Tibial nerve (tissue), 4 donors: ENCODE data around the gene RNPEPL1. TPM values are rescaled to one million over a fixed set of nuclear protein-coding genes. Genes with fewer than 3 reads are reported as not detected.

Experiments
- DNase-seq, 2 donors: peaks; one replicate each; pipeline ENCODE4 v3.0.0-alpha.2; 2019; ENCODE audit warnings: low spot score in 2 of 2
- H3K27ac ChIP-seq, 4 donors: fragments of 200-600 bp; sonication (generic) in 3 of 4; one replicate each; pipeline ENCODE4 v1.5.1; 2017 to 2019; ENCODE audit warnings: mild to moderate bottlenecking in 1 of 4
- H3K27me3 ChIP-seq, 2 donors: fragments of 200-600 bp; sonication (generic) in 1 of 2; one replicate each; pipeline versions ENCODE4 v1.5.1 to v1.6.0; 2017 to 2019
- H3K36me3 ChIP-seq, 3 donors: fragments of 200-600 bp; sonication (generic); one replicate each; pipeline ENCODE4 v1.5.1; 2018 to 2019
- H3K4me1 ChIP-seq, 4 donors: fragments of 200-600 bp; sonication (generic) in 3 of 4; one replicate each; pipeline ENCODE4 v1.5.1; 2017 to 2019
- H3K4me3 ChIP-seq, 4 donors: fragments of 200-600 bp; sonication (generic) in 3 of 4; one replicate each; pipeline ENCODE4 v1.5.1; 2017 to 2019; ENCODE audit warnings: mild to moderate bottlenecking in 1 of 4, moderate library complexity in 1 of 4
- H3K9me3 ChIP-seq, 4 donors: fragments of 200-600 bp; sonication (generic) in 3 of 4; one replicate each; pipeline ENCODE4 v1.5.1; 2017 to 2019
- EP300 ChIP-seq, 2 donors: sonication (generic); formaldehyde crosslinking; IDR thresholded peaks; one replicate each; pipeline ENCODE4 v1.6.1; 2017; ENCODE audit warnings: antibody characterized with exemption in 2 of 2, mild to moderate bottlenecking in 1 of 2
- POLR2A ChIP-seq, 2 donors: fragments of 450-650 bp; IDR thresholded peaks; one replicate each; pipeline ENCODE4 v1.6.1; 2017; ENCODE audit warnings: antibody characterized with exemption in 2 of 2, mild to moderate bottlenecking in 2 of 2, moderate library complexity in 2 of 2
- WGBS, 2 donors: methylation state at CpG; one replicate each; pipeline ENCODE4 v1.1.5; 2018; 5-methylcytosine and 5-hydroxymethylcytosine counted together
- total RNA-seq, 4 donors: library from RNA; depleted of rRNA; stranded (reverse); fragments of >200 nt; gene quantifications; one replicate each; pipeline ENCODE4 v1.1.0, GENCODE V29; 2016
- TF ChIP-seq, protein P1 (sequence below), 5 experiments: fragments of 200-600 bp in 3 of 5; fragments of 450-650 bp in 2 of 5; sonication (generic) in 3 of 5; IDR thresholded peaks; one replicate each; pipeline ENCODE4 v1.5.1; 2016 to 2019; ENCODE audit warnings: antibody characterized with exemption in 5 of 5, mild to moderate bottlenecking in 3 of 5, moderate library complexity in 2 of 5

RNPEPL1 gene
- total RNA-seq, 4 donors from 2014 or later: 55.3 to 90.6 (median 64.0) TPM

DNA sequence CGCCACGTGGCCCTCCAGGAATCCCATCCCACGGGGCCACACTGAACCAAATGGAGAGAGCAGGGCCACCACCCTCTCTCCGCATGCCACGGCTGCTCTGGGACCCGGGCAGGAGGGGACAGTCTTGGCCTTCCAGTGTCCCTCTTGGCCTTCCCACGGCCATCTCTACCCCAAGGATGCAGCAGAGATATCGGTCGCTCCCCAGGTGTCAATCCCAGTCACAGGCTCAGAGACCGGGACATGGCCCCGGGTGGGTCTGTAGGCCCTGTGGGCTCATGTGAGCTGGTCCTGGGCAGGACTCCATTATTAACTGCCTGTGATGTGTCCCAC, 33.5 kb downstream of the RNPEPL1 start:
- DNase-seq: peak in 1 of 2 donors; percentile 6
- TF ChIP-seq, protein P1, sequence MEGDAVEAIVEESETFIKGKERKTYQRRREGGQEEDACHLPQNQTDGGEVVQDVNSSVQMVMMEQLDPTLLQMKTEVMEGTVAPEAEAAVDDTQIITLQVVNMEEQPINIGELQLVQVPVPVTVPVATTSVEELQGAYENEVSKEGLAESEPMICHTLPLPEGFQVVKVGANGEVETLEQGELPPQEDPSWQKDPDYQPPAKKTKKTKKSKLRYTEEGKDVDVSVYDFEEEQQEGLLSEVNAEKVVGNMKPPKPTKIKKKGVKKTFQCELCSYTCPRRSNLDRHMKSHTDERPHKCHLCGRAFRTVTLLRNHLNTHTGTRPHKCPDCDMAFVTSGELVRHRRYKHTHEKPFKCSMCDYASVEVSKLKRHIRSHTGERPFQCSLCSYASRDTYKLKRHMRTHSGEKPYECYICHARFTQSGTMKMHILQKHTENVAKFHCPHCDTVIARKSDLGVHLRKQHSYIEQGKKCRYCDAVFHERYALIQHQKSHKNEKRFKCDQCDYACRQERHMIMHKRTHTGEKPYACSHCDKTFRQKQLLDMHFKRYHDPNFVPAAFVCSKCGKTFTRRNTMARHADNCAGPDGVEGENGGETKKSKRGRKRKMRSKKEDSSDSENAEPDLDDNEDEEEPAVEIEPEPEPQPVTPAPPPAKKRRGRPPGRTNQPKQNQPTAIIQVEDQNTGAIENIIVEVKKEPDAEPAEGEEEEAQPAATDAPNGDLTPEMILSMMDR (IDR thresholded peaks at IDR 0.05): no peak
- TF ChIP-seq POLR2A (IDR thresholded peaks at IDR 0.05) (no peak), EP300 (IDR thresholded peaks at IDR 0.05) (no peak)
- H3K4me3 ChIP-seq: no peak overlapping the region
- H3K9me3 ChIP-seq: no peaks in the 10 kb centered on the region
- H3K4me1 ChIP-seq: peaks cover 0 to 14% (median 3%) of the 10 kb centered on the region in 4 donors
- H3K36me3 ChIP-seq: peaks cover 0 to 61% (median 11%) of the 10 kb centered on the region in 3 donors
- no peaks in the 10 kb centered on the region for H3K27me3 ChIP-seq
- WGBS, 2 donors: 87 to 94% methylated on average over 8 to 10 of the region's 11 CpGs
- no peak overlapping the region for H3K27ac ChIP-seq

DNA sequence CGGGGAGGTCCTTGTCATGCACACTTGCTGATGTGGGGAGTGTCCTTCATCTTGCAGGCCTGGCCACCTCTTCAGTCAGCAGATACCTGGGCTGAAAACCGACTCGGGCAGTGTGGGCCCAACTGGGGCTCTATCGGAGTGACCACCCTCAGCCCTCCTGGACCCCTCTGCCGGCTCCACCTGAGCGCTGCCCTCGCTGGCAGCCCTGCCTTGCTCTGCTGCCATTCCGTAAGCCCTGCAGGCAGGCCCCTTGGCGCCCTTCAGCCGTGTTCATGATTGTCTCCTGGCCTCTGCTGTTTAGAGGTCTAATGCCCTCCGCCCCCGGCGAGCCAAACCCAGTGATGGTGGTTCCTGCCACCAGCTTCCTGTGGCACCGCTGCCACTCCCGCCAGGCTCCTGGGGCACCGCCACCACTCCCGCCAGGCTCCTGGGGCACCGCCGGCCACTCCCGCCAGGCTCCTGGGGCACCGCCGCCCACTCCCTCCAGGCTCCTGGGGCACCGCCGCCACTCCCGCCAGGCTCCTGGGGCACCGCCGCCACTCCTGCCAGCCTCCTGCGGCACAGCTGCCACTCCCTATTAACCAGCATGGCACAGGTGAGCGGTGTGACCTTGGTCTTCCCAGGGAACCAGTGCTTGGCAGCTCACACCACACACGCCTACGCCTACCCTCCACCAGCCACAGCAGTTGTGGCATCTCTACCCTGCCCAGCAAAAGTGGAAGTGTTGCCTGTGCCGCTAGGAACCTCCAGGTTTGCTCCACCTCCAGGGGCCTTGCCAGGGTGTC, 34.2 kb downstream of the RNPEPL1 start:
- DNase-seq: peak in 1 of 2 donors; percentile 4
- H3K27me3 ChIP-seq: no peaks in the 10 kb centered on the region
- 91 to 93% methylated on average over 27 to 30 of the region's 32 CpGs for whole genome bisulfite sequencing, 2 donors

DNA sequence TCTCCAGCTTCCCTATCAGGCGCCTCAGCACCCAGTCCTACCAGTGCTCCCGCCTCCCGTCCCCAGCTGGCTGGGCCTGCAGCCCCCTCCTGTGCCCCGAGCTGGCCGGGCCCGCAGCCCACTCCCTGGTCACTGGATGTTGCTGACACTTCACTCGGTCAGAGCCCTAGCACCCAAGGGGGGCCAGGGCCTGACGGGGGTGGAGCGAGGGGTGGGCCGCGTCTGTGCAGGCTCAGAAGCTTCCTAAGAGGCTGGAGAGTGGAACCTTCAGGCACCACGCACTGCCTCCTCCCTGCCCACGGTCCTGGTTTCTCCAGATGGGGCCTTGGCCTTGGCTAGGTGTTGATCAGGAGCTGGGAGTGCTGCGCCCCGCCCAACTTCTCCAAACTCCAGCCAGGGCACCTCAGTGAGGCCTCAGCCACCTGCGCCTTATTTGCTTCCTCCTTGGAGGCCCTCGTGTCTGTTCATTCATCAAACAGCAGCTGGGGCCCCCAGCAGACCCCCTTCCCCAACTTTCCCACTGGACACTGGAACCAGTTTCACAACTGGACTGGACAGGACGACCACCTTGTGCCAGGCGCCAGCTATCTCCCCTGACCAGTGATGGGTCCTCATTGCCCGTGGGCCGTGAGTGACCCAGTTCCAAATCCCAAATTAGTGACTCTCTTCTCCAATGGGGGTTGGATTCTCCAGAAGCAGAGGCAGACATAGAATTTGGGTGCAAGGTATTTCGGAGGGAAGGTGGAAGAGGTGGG, 35.0 kb downstream of the RNPEPL1 start:
- H3K27me3 ChIP-seq: no peaks in the 10 kb centered on the region
- H3K4me1 ChIP-seq: peaks cover 0 to 14% (median 3%) of the 10 kb centered on the region in 4 donors
- H3K9me3 ChIP-seq: no peaks in the 10 kb centered on the region
- no peak overlapping the region for H3K27ac ChIP-seq
- no peak overlapping the region for H3K4me3 ChIP-seq
- DNase-seq: no peak
- TF ChIP-seq, protein P1 (IDR thresholded peaks at IDR 0.05): no peak
- no peak for TF ChIP-seq EP300 (IDR thresholded peaks at IDR 0.05)
- WGBS, 2 donors: 87 to 88% methylated on average over 14 to 21 of the region's 22 CpGs
- H3K36me3 ChIP-seq: peaks cover 0 to 47% (median 6%) of the 10 kb centered on the region in 3 donors

More for the DNA sequence above, 34.2 kb downstream of the RNPEPL1 start:
- TF ChIP-seq EP300 (IDR thresholded peaks at IDR 0.05) (no peak), POLR2A (IDR thresholded peaks at IDR 0.05) (no peak)
- TF ChIP-seq, protein P1 (IDR thresholded peaks at IDR 0.05): no peak
- Histone ChIP-seq H3K4me3 (no peak overlapping the region), H3K27ac (no peak overlapping the region), H3K36me3 (peaks cover 0 to 55% (median 11%) of the 10 kb centered on the region in 3 donors), H3K4me1 (peaks cover 0 to 14% (median 3%) of the 10 kb centered on the region in 4 donors), H3K9me3 (no peaks in the 10 kb centered on the region)

DNA sequence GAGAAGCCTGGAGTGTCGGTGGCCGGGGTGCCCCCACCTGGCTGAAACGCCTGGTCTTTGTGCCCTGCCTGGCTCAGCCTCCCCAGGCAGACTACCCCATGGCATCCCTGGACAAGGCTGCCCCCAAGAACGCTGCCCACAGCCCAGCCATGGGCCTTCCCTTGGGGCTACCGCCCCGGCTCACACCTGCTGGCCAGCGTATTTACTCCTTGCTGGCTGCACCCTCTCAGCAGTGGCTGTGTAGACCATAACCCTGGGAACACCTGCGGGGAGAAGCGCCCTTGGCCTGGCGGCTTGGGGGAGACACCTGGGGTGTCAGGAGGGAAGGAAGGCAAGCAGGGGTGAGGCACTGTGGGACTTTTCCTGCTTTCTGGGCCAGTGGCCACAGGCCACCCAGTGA, 35.6 kb downstream of the RNPEPL1 start:
- no peak for TF ChIP-seq EP300 (IDR thresholded peaks at IDR 0.05)
- TF ChIP-seq POLR2A (IDR thresholded peaks at IDR 0.05): no peak
- TF ChIP-seq, protein P1 (IDR thresholded peaks at IDR 0.05): no peak
- no peak overlapping the region for H3K4me3 ChIP-seq
- no peaks in the 10 kb centered on the region for H3K9me3 ChIP-seq
- WGBS, 2 donors: 85 to 90% methylated on average over 8 to 10 of the region's 10 CpGs
- H3K27me3 ChIP-seq: no peaks in the 10 kb centered on the region
- H3K4me1 ChIP-seq: peaks cover 0 to 14% (median 3%) of the 10 kb centered on the region in 4 donors
- peak overlapping the region in 2 of 4 donors; percentile 54 to 69 for H3K27ac ChIP-seq
- no peak for DNase-seq
- peaks cover 0 to 41% (median 0%) of the 10 kb centered on the region in 3 donors for H3K36me3 ChIP-seq
